ENCODE measurements around the gene PEX5L. TPM values are rescaled to one million over a fixed set of nuclear protein-coding genes. Genes with fewer than 3 reads are reported as not detected.

Gene PEX5L
- total and polyA plus RNA-seq, 2 experiments from 2014 or later = 6.3 to 7.0 TPM

- Histone ChIP-seq H3F3A (replicated peaks; ENCODE audit: low read depth) (no peaks in the 10 kb centered on the region), H3K9me2 (ENCODE audit: insufficient read depth) (peaks cover 7% of the 10 kb centered on the region; the same call in 1 of the 2 replicates), H3K4me2 (no peak overlapping the region), H2AFZ (no peak overlapping the region), H3K4me1 (ENCODE audit: insufficient read depth) (no peaks in the 10 kb centered on the region), H3K79me2 (replicated peaks; ENCODE audit: insufficient read depth) (no peaks in the 10 kb centered on the region), H3K27me3 (ENCODE audit: insufficient read depth) (no peaks in the 10 kb centered on the region), H3K36me3 (ENCODE audit: insufficient read depth) (no peaks in the 10 kb centered on the region), H3K27ac (ENCODE audit: low read depth) (no peak overlapping the region), H3K4me3 (no peak overlapping the region), H4K20me1 (replicated peaks; ENCODE audit: insufficient read depth) (no peaks in the 10 kb centered on the region)
- no peaks in the 10 kb centered on the region for H3K36me3 Mint-ChIP-seq (ENCODE audit: low read depth)
- no peaks in the 10 kb centered on the region for H3K9me3 Mint-ChIP-seq
- no peak for DNase-seq (ENCODE audit: low spot score)
- H3K27me3 Mint-ChIP-seq (ENCODE audit: insufficient read depth, low read depth, poor library complexity) = no peaks in the 10 kb centered on the region
- no peak overlapping the region for H3K27ac Mint-ChIP-seq
- TF ChIP-seq, protein P1, sequence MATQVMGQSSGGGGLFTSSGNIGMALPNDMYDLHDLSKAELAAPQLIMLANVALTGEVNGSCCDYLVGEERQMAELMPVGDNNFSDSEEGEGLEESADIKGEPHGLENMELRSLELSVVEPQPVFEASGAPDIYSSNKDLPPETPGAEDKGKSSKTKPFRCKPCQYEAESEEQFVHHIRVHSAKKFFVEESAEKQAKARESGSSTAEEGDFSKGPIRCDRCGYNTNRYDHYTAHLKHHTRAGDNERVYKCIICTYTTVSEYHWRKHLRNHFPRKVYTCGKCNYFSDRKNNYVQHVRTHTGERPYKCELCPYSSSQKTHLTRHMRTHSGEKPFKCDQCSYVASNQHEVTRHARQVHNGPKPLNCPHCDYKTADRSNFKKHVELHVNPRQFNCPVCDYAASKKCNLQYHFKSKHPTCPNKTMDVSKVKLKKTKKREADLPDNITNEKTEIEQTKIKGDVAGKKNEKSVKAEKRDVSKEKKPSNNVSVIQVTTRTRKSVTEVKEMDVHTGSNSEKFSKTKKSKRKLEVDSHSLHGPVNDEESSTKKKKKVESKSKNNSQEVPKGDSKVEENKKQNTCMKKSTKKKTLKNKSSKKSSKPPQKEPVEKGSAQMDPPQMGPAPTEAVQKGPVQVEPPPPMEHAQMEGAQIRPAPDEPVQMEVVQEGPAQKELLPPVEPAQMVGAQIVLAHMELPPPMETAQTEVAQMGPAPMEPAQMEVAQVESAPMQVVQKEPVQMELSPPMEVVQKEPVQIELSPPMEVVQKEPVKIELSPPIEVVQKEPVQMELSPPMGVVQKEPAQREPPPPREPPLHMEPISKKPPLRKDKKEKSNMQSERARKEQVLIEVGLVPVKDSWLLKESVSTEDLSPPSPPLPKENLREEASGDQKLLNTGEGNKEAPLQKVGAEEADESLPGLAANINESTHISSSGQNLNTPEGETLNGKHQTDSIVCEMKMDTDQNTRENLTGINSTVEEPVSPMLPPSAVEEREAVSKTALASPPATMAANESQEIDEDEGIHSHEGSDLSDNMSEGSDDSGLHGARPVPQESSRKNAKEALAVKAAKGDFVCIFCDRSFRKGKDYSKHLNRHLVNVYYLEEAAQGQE (IDR thresholded peaks at IDR 0.05; ENCODE audit: unreplicated experiment) = no peak
- TF ChIP-seq CREB1 (CRISPR knock-in tag; IDR thresholded peaks at IDR 0.05; ENCODE audit: low read depth) = no peak
- no peak for TF ChIP-seq EZH2 (IDR thresholded peaks at IDR 0.05; ENCODE audit: low read depth, unreplicated experiment)
- TF ChIP-seq JUNB (IDR thresholded peaks at IDR 0.05; ENCODE audit: unreplicated experiment) = no peak
- TF ChIP-seq ZNF114 (CRISPR knock-in tag; IDR thresholded peaks at IDR 0.05) = no peak
- TF ChIP-seq ZNF331 (CRISPR knock-in tag; IDR thresholded peaks at IDR 0.05; ENCODE audit: low read depth) = no peak
- TF ChIP-seq, protein P2, sequence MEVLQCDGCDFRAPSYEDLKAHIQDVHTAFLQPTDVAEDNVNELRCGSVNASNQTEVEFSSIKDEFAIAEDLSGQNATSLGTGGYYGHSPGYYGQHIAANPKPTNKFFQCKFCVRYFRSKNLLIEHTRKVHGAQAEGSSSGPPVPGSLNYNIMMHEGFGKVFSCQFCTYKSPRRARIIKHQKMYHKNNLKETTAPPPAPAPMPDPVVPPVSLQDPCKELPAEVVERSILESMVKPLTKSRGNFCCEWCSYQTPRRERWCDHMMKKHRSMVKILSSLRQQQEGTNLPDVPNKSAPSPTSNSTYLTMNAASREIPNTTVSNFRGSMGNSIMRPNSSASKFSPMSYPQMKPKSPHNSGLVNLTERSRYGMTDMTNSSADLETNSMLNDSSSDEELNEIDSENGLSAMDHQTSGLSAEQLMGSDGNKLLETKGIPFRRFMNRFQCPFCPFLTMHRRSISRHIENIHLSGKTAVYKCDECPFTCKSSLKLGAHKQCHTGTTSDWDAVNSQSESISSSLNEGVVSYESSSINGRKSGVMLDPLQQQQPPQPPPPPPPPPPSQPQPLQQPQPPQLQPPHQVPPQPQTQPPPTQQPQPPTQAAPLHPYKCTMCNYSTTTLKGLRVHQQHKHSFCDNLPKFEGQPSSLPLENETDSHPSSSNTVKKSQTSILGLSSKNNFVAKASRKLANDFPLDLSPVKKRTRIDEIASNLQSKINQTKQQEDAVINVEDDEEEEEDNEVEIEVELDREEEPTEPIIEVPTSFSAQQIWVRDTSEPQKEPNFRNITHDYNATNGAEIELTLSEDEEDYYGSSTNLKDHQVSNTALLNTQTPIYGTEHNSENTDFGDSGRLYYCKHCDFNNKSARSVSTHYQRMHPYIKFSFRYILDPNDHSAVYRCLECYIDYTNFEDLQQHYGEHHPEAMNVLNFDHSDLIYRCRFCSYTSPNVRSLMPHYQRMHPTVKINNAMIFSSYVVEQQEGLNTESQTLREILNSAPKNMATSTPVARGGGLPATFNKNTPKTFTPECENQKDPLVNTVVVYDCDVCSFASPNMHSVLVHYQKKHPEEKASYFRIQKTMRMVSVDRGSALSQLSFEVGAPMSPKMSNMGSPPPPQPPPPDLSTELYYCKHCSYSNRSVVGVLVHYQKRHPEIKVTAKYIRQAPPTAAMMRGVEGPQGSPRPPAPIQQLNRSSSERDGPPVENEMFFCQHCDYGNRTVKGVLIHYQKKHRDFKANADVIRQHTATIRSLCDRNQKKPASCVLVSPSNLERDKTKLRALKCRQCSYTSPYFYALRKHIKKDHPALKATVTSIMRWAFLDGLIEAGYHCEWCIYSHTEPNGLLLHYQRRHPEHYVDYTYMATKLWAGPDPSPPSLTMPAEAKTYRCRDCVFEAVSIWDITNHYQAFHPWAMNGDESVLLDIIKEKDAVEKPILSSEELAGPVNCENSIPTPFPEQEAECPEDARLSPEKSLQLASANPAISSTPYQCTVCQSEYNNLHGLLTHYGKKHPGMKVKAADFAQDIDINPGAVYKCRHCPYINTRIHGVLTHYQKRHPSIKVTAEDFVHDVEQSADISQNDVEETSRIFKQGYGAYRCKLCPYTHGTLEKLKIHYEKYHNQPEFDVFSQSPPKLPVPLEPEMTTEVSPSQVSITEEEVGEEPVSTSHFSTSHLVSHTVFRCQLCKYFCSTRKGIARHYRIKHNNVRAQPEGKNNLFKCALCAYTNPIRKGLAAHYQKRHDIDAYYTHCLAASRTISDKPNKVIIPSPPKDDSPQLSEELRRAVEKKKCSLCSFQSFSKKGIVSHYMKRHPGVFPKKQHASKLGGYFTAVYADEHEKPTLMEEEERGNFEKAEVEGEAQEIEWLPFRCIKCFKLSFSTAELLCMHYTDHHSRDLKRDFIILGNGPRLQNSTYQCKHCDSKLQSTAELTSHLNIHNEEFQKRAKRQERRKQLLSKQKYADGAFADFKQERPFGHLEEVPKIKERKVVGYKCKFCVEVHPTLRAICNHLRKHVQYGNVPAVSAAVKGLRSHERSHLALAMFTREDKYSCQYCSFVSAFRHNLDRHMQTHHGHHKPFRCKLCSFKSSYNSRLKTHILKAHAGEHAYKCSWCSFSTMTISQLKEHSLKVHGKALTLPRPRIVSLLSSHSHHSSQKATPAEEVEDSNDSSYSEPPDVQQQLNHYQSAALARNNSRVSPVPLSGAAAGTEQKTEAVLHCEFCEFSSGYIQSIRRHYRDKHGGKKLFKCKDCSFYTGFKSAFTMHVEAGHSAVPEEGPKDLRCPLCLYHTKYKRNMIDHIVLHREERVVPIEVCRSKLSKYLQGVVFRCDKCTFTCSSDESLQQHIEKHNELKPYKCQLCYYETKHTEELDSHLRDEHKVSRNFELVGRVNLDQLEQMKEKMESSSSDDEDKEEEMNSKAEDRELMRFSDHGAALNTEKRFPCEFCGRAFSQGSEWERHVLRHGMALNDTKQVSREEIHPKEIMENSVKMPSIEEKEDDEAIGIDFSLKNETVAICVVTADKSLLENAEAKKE (CRISPR knock-in tag; IDR thresholded peaks at IDR 0.05) = no peak
- no peak for TF ChIP-seq POLR2AphosphoS5 (IDR thresholded peaks at IDR 0.05; ENCODE audit: low read depth)
- peaks cover 2% of the 10 kb centered on the region; the same call in 2 of the 3 replicates for H3K4me1 Mint-ChIP-seq
- no peak overlapping the region for H3K4me3 Mint-ChIP-seq
- no peak for ATAC-seq
Observed at GRCh38 chr3:179933914-179934313, 102.8 kb downstream of the PEX5L start.
